Activated CD8-positive, alpha-beta T cell treated with anti-CD3 and anti-CD28 coated beads for 36 hours (primary cell): ENCODE results near the gene DBF4B. TPM values are rescaled to one million over a fixed set of nuclear protein-coding genes. Genes with fewer than 3 reads are reported as not detected.

Experiments used
- ATAC-seq: fragments of 200-7000 bp; cut with Tn5 transposase; one replicate; pipeline ENCODE4 v1.10.0; 2021; ENCODE audit warnings: mild to moderate bottlenecking, moderate library complexity
- CTCF ChIA-PET: fragments of 350-600 bp; sonication (Branson Sonifier 250); formaldehyde crosslinking; loops from one replicate; lab custom pipeline; 2021; ENCODE audit warnings: antibody characterized with exemption; lab: Charles Lee
- POLR2A ChIA-PET: fragments of 350-600 bp; sonication (Branson Sonifier 250); formaldehyde crosslinking; loops from one replicate; lab custom pipeline; 2021; ENCODE audit warnings: antibody characterized with exemption; lab: Charles Lee
- DNase-seq: peaks from one replicate; pipeline ENCODE4 v3.0.0-alpha.2; 2020
- H3K27ac Mint-ChIP-seq: one replicate; pipeline ENCODE4 v1.8.0; 2021; ENCODE audit warnings: mild to moderate bottlenecking, mixed read lengths
- H3K27me3 Mint-ChIP-seq: one replicate; pipeline ENCODE4 v1.8.0; 2021; ENCODE audit warnings: mixed read lengths
- H3K36me3 Mint-ChIP-seq: one replicate; pipeline ENCODE4 v1.8.0; 2021; ENCODE audit warnings: low read depth, mixed read lengths
- H3K4me1 Mint-ChIP-seq: one replicate; pipeline ENCODE4 v1.8.0; 2021; ENCODE audit warnings: low read depth, mixed read lengths
- H3K4me3 Mint-ChIP-seq: one replicate; pipeline ENCODE4 v1.8.0; 2021; ENCODE audit warnings: mild to moderate bottlenecking, moderate library complexity, mixed read lengths
- H3K9me3 Mint-ChIP-seq: one replicate; pipeline ENCODE4 v1.8.0; 2021; ENCODE audit warnings: mixed read lengths
- CTCF ChIP-seq: fragments of 200-600 bp; IDR thresholded peaks from one replicate; pipeline ENCODE4 v1.8.0; 2022; ENCODE audit warnings: antibody characterized with exemption, mild to moderate bottlenecking
- intact Hi-C: fragments of 100-400 bp; cut with micrococcal nuclease; formaldehyde crosslinking; loops from one replicate; pipeline ENCODE4 v1.10.0; 2022
- total RNA-seq, 2 experiments: library from RNA; stranded (reverse); gene quantifications; one replicate each; pipeline ENCODE4 v1.2.3, GENCODE V29; 2021

Gene DBF4B
- total RNA-seq, 2 experiments from 2014 or later = 23.3 to 25.5 TPM

GRCh38 chr17:44759916-44760243 is 51.4 kb downstream of the DBF4B start:
- no peak for ATAC-seq
- TF ChIP-seq CTCF = no peak
- Mint-ChIP-seq H3K9me3 (no peaks in the 10 kb centered on the region), H3K36me3 (no peaks in the 10 kb centered on the region), H3K27ac (no peak overlapping the region), H3K4me1 (peaks cover 2% of the 10 kb centered on the region), H3K27me3 (peaks cover 31% of the 10 kb centered on the region), H3K4me3 (no peak overlapping the region)
- ChIA-PET POLR2A (interaction anchor here (1.1 kb wide), 1 partner anchor 16 kb away, joined by 4 read pairs; no protein-coding TSS in a partner anchor), CTCF (interaction anchor here (0.7 to 1.1 kb wide), 3 partner anchors 15 to 226 kb away, joined by 3 to 4 read pairs (median 3); no protein-coding TSS in a partner anchor)
- no peak for DNase-seq
- intact Hi-C loops = no loop called here

- Mint-ChIP-seq H3K9me3 (no peaks in the 10 kb centered on the region), H3K27ac (no peak overlapping the region), H3K4me3 (no peak overlapping the region), H3K27me3 (peaks cover 31% of the 10 kb centered on the region), H3K4me1 (peaks cover 2% of the 10 kb centered on the region), H3K36me3 (no peaks in the 10 kb centered on the region)
- DNase-seq = no peak
- ATAC-seq = no peak
- POLR2A ChIA-PET = interaction anchor here (0.9 kb wide), 1 partner anchor 11 kb away, joined by 3 read pairs; no protein-coding TSS in a partner anchor
- CTCF ChIA-PET = interaction anchor here (1.0 kb wide), 1 partner anchor 15 kb away, joined by 3 read pairs; no protein-coding TSS in a partner anchor
- intact Hi-C loops = no loop called here
- no peak for TF ChIP-seq CTCF
Measured at GRCh38 chr17:44760474-44761308, 52.2 kb downstream of the DBF4B start.

- intact Hi-C loops = no loop called here
- DNase-seq = no peak
- ATAC-seq = no peak
- Mint-ChIP-seq H3K4me3 (no peak overlapping the region), H3K4me1 (peaks cover 2% of the 10 kb centered on the region), H3K27ac (no peak overlapping the region), H3K27me3 (peaks cover 36% of the 10 kb centered on the region), H3K9me3 (no peaks in the 10 kb centered on the region), H3K36me3 (no peaks in the 10 kb centered on the region)
- TF ChIP-seq CTCF = no peak
- ChIA-PET POLR2A (interaction anchor here (0.9 kb wide), 1 partner anchor 9 kb away, joined by 3 read pairs; no protein-coding TSS in a partner anchor), CTCF (interaction anchor here (0.7 kb wide), 1 partner anchor 12 kb away, joined by 3 read pairs; no protein-coding TSS in a partner anchor)
Measured at GRCh38 chr17:44761932-44762810, 53.7 kb downstream of the DBF4B start.

- Mint-ChIP-seq H3K4me1 (peaks cover 1% of the 10 kb centered on the region), H3K4me3 (no peak overlapping the region), H3K9me3 (no peaks in the 10 kb centered on the region), H3K27ac (no peak overlapping the region), H3K36me3 (no peaks in the 10 kb centered on the region), H3K27me3 (peaks cover 32% of the 10 kb centered on the region)
- DNase-seq = no peak
- POLR2A ChIA-PET = interaction anchor here (1.2 kb wide), 1 partner anchor 14 kb away, joined by 4 read pairs; no protein-coding TSS in a partner anchor
- intact Hi-C loops = no loop called here
- ATAC-seq = no peak
- TF ChIP-seq CTCF = no peak
- CTCF ChIA-PET = interaction anchor here (1.1 kb wide), 1 partner anchor 12 kb away, joined by 3 read pairs; no protein-coding TSS in a partner anchor
Measured at GRCh38 chr17:44763170-44763569, 54.7 kb downstream of the DBF4B start.
